Tibial artery (tissue), 4 donors: ENCODE data around the gene CTSS.
"Not testable (repeated sequence)": the region's sequence is repeated elsewhere in the genome, so short reads cannot be mapped to it uniquely, and the experiment has no call there.

Experiments used
- DNase-seq, 2 donors: peaks; one replicate each; pipeline ENCODE4 v3.0.0-alpha.2; 2019
- H3K27ac ChIP-seq, 2 donors: fragments of 200-600 bp; sonication (generic) in 1 of 2; 1 replicate in 1 of 2; 2 replicates in 1 of 2; pipeline ENCODE4 v1.5.1; 2018 to 2019; ENCODE audit warnings: mild to moderate bottlenecking in 1 of 2
- H3K27me3 ChIP-seq, 2 donors: fragments of 200-600 bp; sonication (generic) in 1 of 2; one replicate each; pipeline versions ENCODE4 v1.5.1 to v1.6.0; 2016 to 2019
- H3K36me3 ChIP-seq, 3 donors: fragments of 200-600 bp; sonication (generic) in 2 of 3; one replicate each; pipeline ENCODE4 v1.5.1; 2016 to 2019; ENCODE audit warnings: mild to moderate bottlenecking in 2 of 3
- H3K4me1 ChIP-seq, 4 donors: fragments of 200-600 bp; sonication (generic) in 2 of 4; 1 replicate in 3 of 4; 2 replicates in 1 of 4; pipeline ENCODE4 v1.5.1; 2016 to 2019
- H3K4me3 ChIP-seq, 2 donors: fragments of 200-600 bp; sonication (generic) in 1 of 2; 1 replicate in 1 of 2; 2 replicates in 1 of 2; pipeline ENCODE4 v1.5.1; 2018 to 2019; ENCODE audit warnings: mild to moderate bottlenecking in 2 of 2
- H3K9me3 ChIP-seq, 3 donors: fragments of 200-600 bp; sonication (generic) in 1 of 3; one replicate each; pipeline ENCODE4 v1.5.1; 2016 to 2019
- CTCF ChIP-seq, 2 experiments: fragments of 200-600 bp in 1 of 2; fragments of 450-650 bp in 1 of 2; IDR thresholded peaks; one replicate each; pipeline ENCODE4 v1.5.1; 2017 to 2019; ENCODE audit warnings: antibody characterized with exemption in 2 of 2, mild to moderate bottlenecking in 1 of 2, moderate library complexity in 1 of 2
- intact Hi-C: fragments of 100-400 bp; cut with DNase I; formaldehyde crosslinking; loops from one replicate; pipeline ENCODE4 v1.15.0; 2023; ENCODE audit warnings: low total_unique reads

CTSS gene

DNA sequence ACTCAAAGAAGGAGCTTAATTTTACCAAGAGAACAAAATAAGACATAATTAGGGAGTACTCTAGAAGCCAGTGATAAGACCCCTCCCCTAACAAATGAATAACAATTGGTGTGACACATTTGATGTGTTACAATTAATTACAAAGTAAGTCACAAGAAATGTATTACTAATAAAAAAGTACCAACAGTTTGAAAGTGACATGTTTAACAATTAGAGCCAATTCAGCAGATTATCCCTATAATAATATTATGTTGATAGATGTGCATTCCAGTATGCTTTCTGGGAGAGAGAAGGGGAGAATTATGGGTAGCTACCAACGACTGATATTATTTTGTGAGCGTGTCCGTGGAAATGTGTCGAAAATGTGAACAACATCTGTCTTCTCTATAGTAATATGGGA, 23.4 kb upstream of the CTSS start:
- H3K4me3 ChIP-seq, result no peak overlapping the region
- no peak overlapping the region for H3K27ac ChIP-seq
- no peaks in the 10 kb centered on the region for H3K36me3 ChIP-seq
- no peaks in the 10 kb centered on the region for H3K9me3 ChIP-seq
- intact Hi-C loops, result no loop called here
- H3K4me1 ChIP-seq, result no peaks in the 10 kb centered on the region
- no peak for DNase-seq
- TF ChIP-seq CTCF (IDR thresholded peaks at IDR 0.05), result no peak
- no peaks in the 10 kb centered on the region for H3K27me3 ChIP-seq

- no peak for DNase-seq
- Histone ChIP-seq H3K36me3 (no peaks in the 10 kb centered on the region), H3K27me3 (no peaks in the 10 kb centered on the region), H3K9me3 (no peaks in the 10 kb centered on the region), H3K4me3 (no peak overlapping the region), H3K27ac (no peak overlapping the region), H3K4me1 (peaks cover 0 to 11% (median 1%) of the 10 kb centered on the region in 4 donors)
- intact Hi-C loops, result no loop called here
- no peak for TF ChIP-seq CTCF (IDR thresholded peaks at IDR 0.05)
These were observed 21.9 kb upstream of the CTSS start for GRCh38 chr1:150787455-150787854.

DNA sequence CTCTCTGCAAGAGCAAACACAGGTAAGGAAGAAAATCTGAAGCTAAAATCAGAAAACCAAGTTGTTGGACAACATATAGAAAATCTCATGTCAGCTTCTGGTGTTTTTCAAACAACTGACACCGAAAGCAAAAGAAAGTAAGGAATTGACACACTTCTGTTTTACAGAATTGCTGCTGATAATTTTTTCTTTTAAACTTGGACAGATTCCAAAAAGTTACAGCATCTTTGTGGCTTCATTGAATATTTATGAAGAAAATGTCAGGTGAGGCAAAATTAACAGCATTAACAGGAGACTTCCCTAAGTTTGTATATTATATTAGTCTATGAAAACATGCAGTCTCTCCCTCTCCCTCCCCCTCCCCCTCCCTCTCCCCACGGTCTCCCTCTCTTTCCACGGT, 14.9 kb upstream of the CTSS start:
- intact Hi-C loops, result no loop called here
- Histone ChIP-seq H3K36me3 (no peaks in the 10 kb centered on the region), H3K4me1 (peaks cover 0 to 11% (median 1%) of the 10 kb centered on the region in 4 donors), H3K9me3 (no peaks in the 10 kb centered on the region), H3K4me3 (no peak overlapping the region), H3K27me3 (no peaks in the 10 kb centered on the region), H3K27ac (no peak overlapping the region)
- no peak for TF ChIP-seq CTCF (IDR thresholded peaks at IDR 0.05)
- DNase-seq, result no peak

- DNase-seq, result no peak
- peaks cover 0 to 7% (median under 1%) of the 10 kb centered on the region in 4 donors for H3K4me1 ChIP-seq
- no peaks in the 10 kb centered on the region for H3K36me3 ChIP-seq
- TF ChIP-seq CTCF (IDR thresholded peaks at IDR 0.05), result no peak
- H3K27ac ChIP-seq, result no peak overlapping the region
- no peaks in the 10 kb centered on the region for H3K9me3 ChIP-seq
- intact Hi-C loops, result no loop called here
- H3K27me3 ChIP-seq, result no peaks in the 10 kb centered on the region
- H3K4me3 ChIP-seq, result no peak overlapping the region
These were observed 12.8 kb upstream of the CTSS start for GRCh38 chr1:150778409-150778808.

- no peak overlapping the region for H3K27ac ChIP-seq
- no peaks in the 10 kb centered on the region for H3K27me3 ChIP-seq
- no peak for DNase-seq
- no peak for TF ChIP-seq CTCF (IDR thresholded peaks at IDR 0.05)
- H3K36me3 ChIP-seq, result no peaks in the 10 kb centered on the region
- H3K4me1 ChIP-seq, result no peaks in the 10 kb centered on the region
- no peaks in the 10 kb centered on the region for H3K9me3 ChIP-seq
- no peak overlapping the region for H3K4me3 ChIP-seq
- intact Hi-C loops, result no loop called here
These were observed 12.0 kb upstream of the CTSS start for GRCh38 chr1:150777544-150777943.

GRCh38 chr1:150775931-150776505, 10.4 kb upstream of the CTSS start:
- intact Hi-C loops, H3K27ac ChIP-seq, H3K4me3 ChIP-seq, DNase-seq, H3K36me3 ChIP-seq, H3K4me1 ChIP-seq, H3K27me3 ChIP-seq, H3K9me3 ChIP-seq: not testable (repeated sequence)
